ENCODE measurements around the gene CCDC12.

CCDC12 gene

DNA sequence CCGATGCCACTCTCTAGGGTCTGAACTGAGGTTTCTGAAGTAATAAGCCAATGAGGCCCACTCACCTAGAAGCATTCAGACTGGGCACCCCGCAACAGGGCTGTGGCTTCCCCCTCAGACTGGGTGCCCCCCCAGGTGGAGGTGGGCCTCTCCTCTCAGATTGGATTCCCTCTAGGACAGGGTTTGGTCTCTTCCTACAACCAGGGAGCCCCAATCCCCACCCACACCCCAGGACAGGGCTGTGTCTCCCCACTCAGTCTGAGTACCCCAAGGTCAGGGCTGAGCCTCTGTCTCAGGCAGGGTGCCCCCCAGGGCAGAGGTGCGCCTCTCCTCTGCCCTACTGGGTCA lies 71.4 kb downstream of the CCDC12 start:
- TF ChIP-seq, protein P1, sequence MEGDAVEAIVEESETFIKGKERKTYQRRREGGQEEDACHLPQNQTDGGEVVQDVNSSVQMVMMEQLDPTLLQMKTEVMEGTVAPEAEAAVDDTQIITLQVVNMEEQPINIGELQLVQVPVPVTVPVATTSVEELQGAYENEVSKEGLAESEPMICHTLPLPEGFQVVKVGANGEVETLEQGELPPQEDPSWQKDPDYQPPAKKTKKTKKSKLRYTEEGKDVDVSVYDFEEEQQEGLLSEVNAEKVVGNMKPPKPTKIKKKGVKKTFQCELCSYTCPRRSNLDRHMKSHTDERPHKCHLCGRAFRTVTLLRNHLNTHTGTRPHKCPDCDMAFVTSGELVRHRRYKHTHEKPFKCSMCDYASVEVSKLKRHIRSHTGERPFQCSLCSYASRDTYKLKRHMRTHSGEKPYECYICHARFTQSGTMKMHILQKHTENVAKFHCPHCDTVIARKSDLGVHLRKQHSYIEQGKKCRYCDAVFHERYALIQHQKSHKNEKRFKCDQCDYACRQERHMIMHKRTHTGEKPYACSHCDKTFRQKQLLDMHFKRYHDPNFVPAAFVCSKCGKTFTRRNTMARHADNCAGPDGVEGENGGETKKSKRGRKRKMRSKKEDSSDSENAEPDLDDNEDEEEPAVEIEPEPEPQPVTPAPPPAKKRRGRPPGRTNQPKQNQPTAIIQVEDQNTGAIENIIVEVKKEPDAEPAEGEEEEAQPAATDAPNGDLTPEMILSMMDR (IDR thresholded peaks at IDR 0.05; ENCODE audit: borderline replicate concordance, control extremely low read depth, extremely low read depth, insufficient read depth, missing control alignments): no peak
- no peak for DNase-seq (ENCODE audit: low spot score)
- in situ Hi-C loops (cut with MboI; ENCODE audit: low sequenced_read_pairs, unreplicated experiment): loop anchor here (25.0 kb wide), 1 partner anchor 457 kb away; no protein-coding TSS in a partner anchor

- in situ Hi-C loops (cut with MboI; ENCODE audit: low sequenced_read_pairs, unreplicated experiment): loop anchor here (25.0 kb wide), 1 partner anchor 458 kb away; no protein-coding TSS in a partner anchor
- no peak for DNase-seq (ENCODE audit: low spot score)
- TF ChIP-seq, protein P1 (IDR thresholded peaks at IDR 0.05; ENCODE audit: borderline replicate concordance, control extremely low read depth, extremely low read depth, insufficient read depth, missing control alignments): no peak
These were observed 72.0 kb downstream of the CCDC12 start for GRCh38 chr3:46904303-46905212.

- in situ Hi-C loops (cut with MboI; ENCODE audit: low sequenced_read_pairs, unreplicated experiment): loop anchor here (25.0 kb wide), 1 partner anchor 459 kb away; no protein-coding TSS in a partner anchor
- TF ChIP-seq, protein P1 (IDR thresholded peaks at IDR 0.05; ENCODE audit: borderline replicate concordance, control extremely low read depth, extremely low read depth, insufficient read depth, missing control alignments): no peak
- no peak for DNase-seq (ENCODE audit: low spot score)
These were observed 72.9 kb downstream of the CCDC12 start for GRCh38 chr3:46903341-46904302.

GRCh38 chr3:46902188-46902631 lies 74.3 kb downstream of the CCDC12 start:
- TF ChIP-seq, protein P1 (IDR thresholded peaks at IDR 0.05; ENCODE audit: borderline replicate concordance, control extremely low read depth, extremely low read depth, insufficient read depth, missing control alignments): no peak
- in situ Hi-C loops (cut with MboI; ENCODE audit: low sequenced_read_pairs, unreplicated experiment): loop anchor here (25.0 kb wide), 1 partner anchor 460 kb away; no protein-coding TSS in a partner anchor
- no peak for DNase-seq (ENCODE audit: low spot score)

- no peak for DNase-seq (ENCODE audit: low spot score)
- TF ChIP-seq, protein P1 (IDR thresholded peaks at IDR 0.05; ENCODE audit: borderline replicate concordance, control extremely low read depth, extremely low read depth, insufficient read depth, missing control alignments): no peak
- in situ Hi-C loops (cut with MboI; ENCODE audit: low sequenced_read_pairs, unreplicated experiment): loop anchor here (25.0 kb wide), 1 partner anchor 461 kb away; no protein-coding TSS in a partner anchor
These were observed 74.9 kb downstream of the CCDC12 start for GRCh38 chr3:46901591-46902187.

Data from GM13976 (cell line).